Gastroesophageal sphincter (tissue), 4 donors: ENCODE measurements around the gene HECW1. TPM values are rescaled to one million over a fixed set of nuclear protein-coding genes. Genes with fewer than 3 reads are reported as not detected.

Source experiments
- ATAC-seq: fragments of 150-250 bp; one replicate; pipeline ENCODE4 v1.9.1; 2016; ENCODE audit warnings: mild to moderate bottlenecking, moderate library complexity
- H3K27ac ChIP-seq, 4 donors: fragments of 200-600 bp; sonication (generic) in 3 of 4; 1 replicate in 3 of 4; 2 replicates in 1 of 4; pipeline ENCODE4 v1.5.1; 2016 to 2019
- H3K27me3 ChIP-seq: fragments of 200-600 bp; sonication (generic); one replicate; pipeline ENCODE4 v1.5.1; 2019
- H3K36me3 ChIP-seq, 2 donors: fragments of 200-600 bp; sonication (generic); one replicate each; pipeline ENCODE4 v1.5.1; 2019; ENCODE audit warnings: control low read depth in 1 of 2
- H3K4me1 ChIP-seq, 3 donors: fragments of 200-600 bp; sonication (generic); 1 replicate in 2 of 3; 2 replicates in 1 of 3; pipeline ENCODE4 v1.5.1; 2016 to 2019; ENCODE audit warnings: control low read depth in 2 of 3
- H3K4me3 ChIP-seq, 2 donors: fragments of 200-600 bp; sonication (generic); one replicate each; pipeline ENCODE4 v1.5.1; 2019; ENCODE audit warnings: mild to moderate bottlenecking in 1 of 2, moderate library complexity in 1 of 2
- H3K9me3 ChIP-seq, 3 donors: fragments of 200-600 bp; sonication (generic); one replicate each; pipeline ENCODE4 v1.5.1; 2017 to 2019; ENCODE audit warnings: control low read depth in 2 of 3
- CTCF ChIP-seq, 4 experiments: fragments of 200-600 bp in 2 of 4; fragments of 450-650 bp in 2 of 4; sonication (generic) in 1 of 4; IDR thresholded peaks; one replicate each; pipeline ENCODE4 v1.5.1; 2017 to 2019; ENCODE audit warnings: antibody characterized with exemption in 4 of 4, mild to moderate bottlenecking in 2 of 4, moderate library complexity in 2 of 4
- EP300 ChIP-seq: sonication (generic); formaldehyde crosslinking; IDR thresholded peaks from one replicate; pipeline ENCODE4 v1.6.1; 2017; ENCODE audit warnings: antibody characterized with exemption, mild to moderate bottlenecking
- POLR2A ChIP-seq, 2 donors: fragments of 450-650 bp; IDR thresholded peaks; one replicate each; pipeline ENCODE4 v1.6.1; 2017; ENCODE audit warnings: antibody characterized with exemption in 2 of 2, mild to moderate bottlenecking in 2 of 2, moderate library complexity in 1 of 2
- POLR2AphosphoS5 ChIP-seq: sonication (generic); formaldehyde crosslinking; IDR thresholded peaks from one replicate; pipeline ENCODE4 v1.6.1; 2017; ENCODE audit warnings: antibody characterized with exemption
- WGBS, 2 donors: methylation state at CpG; one replicate each; pipeline ENCODE4 v1.1.5; 2018; ENCODE audit warnings: low coverage in 1 of 2; 5-methylcytosine and 5-hydroxymethylcytosine counted together
- total RNA-seq, 4 donors: library from RNA; depleted of rRNA; stranded (reverse); fragments of >200 nt; gene quantifications; one replicate each; pipeline ENCODE4 v1.1.0, GENCODE V29; 2016

The HECW1 gene
- total RNA-seq, 4 donors from 2014 or later = 0.04 to 0.31 (median 0.13) TPM; not detected in 1

- Histone ChIP-seq H3K4me3 (no peak overlapping the region), H3K27ac (no peak overlapping the region), H3K36me3 (no peaks in the 10 kb centered on the region), H3K4me1 (no peaks in the 10 kb centered on the region), H3K9me3 (no peaks in the 10 kb centered on the region), H3K27me3 (no peaks in the 10 kb centered on the region)
- TF ChIP-seq POLR2A (IDR thresholded peaks at IDR 0.05) = no peak
- TF ChIP-seq CTCF (IDR thresholded peaks at IDR 0.05) = no peak
- TF ChIP-seq POLR2AphosphoS5 = no peak
- TF ChIP-seq EP300 = no peak
- 52 to 55% methylated on average over 5 of the region's 5 CpGs for WGBS, 2 donors
- no peak for ATAC-seq
Measured at GRCh38 chr7:43437001-43437400, 324.6 kb downstream of the HECW1 start.

- WGBS, 2 donors = 66 to 72% methylated on average over 8 of the region's 8 CpGs
Measured at GRCh38 chr7:43438897-43439479, 326.5 kb downstream of the HECW1 start.

GRCh38 chr7:43439631-43440401 is 327.4 kb downstream of the HECW1 start:
- H3K36me3 ChIP-seq = no peaks in the 10 kb centered on the region
- TF ChIP-seq CTCF (IDR thresholded peaks at IDR 0.05) (peak in 3 of 4 experiments; percentile 30 to 65 (median 38)), POLR2AphosphoS5 (no peak)
- H3K27ac ChIP-seq = no peak overlapping the region
- WGBS, 2 donors = 56 to 70% methylated on average over 7 to 9 of the region's 15 CpGs
- no peaks in the 10 kb centered on the region for H3K9me3 ChIP-seq
- no peak overlapping the region for H3K4me3 ChIP-seq
- H3K27me3 ChIP-seq = peaks cover 7% of the 10 kb centered on the region
- H3K4me1 ChIP-seq = no peaks in the 10 kb centered on the region
- ATAC-seq = no peak

More at GRCh38 chr7:43438897-43439479, 326.5 kb downstream of the HECW1 start:
- Histone ChIP-seq H3K27ac (no peak overlapping the region), H3K36me3 (no peaks in the 10 kb centered on the region), H3K27me3 (no peaks in the 10 kb centered on the region), H3K9me3 (no peaks in the 10 kb centered on the region), H3K4me3 (no peak overlapping the region), H3K4me1 (no peaks in the 10 kb centered on the region)
- ATAC-seq = no peak
- TF ChIP-seq POLR2A (IDR thresholded peaks at IDR 0.05) = no peak
- no peak for TF ChIP-seq EP300
- no peak for TF ChIP-seq CTCF (IDR thresholded peaks at IDR 0.05)
- no peak for TF ChIP-seq POLR2AphosphoS5

DNA sequence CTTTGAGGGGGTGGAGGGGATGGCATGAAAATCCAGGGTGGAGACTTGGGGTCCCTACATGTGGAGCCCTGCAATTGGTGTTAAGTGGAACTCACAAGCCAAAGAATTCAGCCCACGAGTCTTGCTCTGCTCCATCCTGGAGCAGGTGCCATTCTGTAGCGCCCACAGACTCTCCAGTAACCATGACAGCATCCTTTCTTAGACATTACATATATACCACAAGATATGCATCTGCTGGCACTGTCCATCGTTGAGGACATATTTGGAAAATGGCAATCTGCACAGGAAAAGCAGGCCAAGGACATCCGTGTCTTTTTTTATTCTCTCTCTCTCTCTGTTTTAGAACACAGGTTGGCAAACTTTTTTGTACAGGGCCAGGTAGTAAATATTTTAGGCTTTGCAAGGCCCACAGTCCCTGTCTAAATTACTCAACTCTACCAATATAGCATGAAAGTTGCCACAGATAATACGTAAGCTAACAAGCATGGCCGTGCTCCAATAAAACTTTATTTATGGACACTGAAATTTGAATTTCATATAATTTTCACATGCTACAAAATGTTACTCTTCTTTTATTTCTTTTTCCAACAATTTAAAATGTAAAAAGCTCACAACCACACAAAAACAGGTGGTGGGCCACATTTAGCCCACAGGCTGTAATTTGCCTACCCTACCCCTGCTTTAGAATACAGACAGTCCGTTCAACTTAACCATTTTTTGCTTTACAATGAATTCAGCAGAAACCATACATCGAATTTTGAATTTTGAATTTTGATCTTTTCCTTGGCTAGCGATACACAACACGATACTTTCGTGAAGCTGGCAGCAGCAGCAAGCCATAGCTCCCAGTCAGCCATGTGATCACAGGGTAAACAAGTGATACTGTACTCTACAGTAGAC is 329.0 kb downstream of the HECW1 start:
- H3K36me3 ChIP-seq = no peaks in the 10 kb centered on the region
- no peak for TF ChIP-seq CTCF (IDR thresholded peaks at IDR 0.05)
- TF ChIP-seq EP300 = no peak
- TF ChIP-seq POLR2AphosphoS5 = no peak
- no peak for TF ChIP-seq POLR2A (IDR thresholded peaks at IDR 0.05)
- WGBS, 2 donors = 75 to 77% methylated on average over 10 to 11 of the region's 11 CpGs
- H3K4me1 ChIP-seq = no peaks in the 10 kb centered on the region
- H3K9me3 ChIP-seq = no peaks in the 10 kb centered on the region
- H3K27me3 ChIP-seq = peaks cover 12% of the 10 kb centered on the region
- no peak for ATAC-seq
- no peak overlapping the region for H3K4me3 ChIP-seq
- no peak overlapping the region for H3K27ac ChIP-seq
